ENCODE measurements around the gene PRADC1. TPM values are rescaled to one million over a fixed set of nuclear protein-coding genes. Genes with fewer than 3 reads are reported as not detected.
"Not testable (repeated sequence)": the region's sequence is repeated elsewhere in the genome, so short reads cannot be mapped to it uniquely, and the experiment has no call there.

Gene PRADC1
- total RNA-seq, 1 experiment from 2014 or later = 18.6 TPM

DNA sequence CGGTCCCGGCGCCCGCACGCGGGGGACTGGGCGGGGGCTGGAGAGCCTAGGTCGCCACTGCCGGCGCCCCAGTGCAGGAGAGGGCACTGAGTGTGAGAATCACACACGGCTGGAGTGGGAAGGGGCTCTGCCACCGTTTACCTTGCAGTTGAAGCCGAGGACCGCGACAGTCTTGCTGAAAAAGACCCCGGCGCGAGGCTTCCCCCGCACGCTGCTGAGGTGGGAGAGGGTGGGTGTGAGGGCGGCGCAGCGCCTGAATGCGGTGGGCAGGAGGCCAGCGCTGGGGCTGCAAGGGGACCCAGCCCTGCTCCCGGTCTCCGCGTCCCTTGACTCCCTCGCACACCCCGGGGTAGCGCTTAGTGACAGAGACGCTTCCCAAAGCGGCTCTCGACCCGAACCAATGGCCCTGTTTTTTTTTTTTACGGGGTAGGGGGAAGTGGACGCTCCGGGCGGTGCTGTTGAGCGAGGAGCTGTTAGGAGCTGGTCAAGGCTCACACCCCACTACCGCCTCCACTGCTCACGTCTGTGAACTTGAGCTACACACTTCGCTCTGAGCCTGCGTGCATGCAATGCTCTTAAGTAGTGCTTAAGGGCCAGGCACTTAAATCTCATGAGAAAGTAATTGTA lies 29.9 kb downstream of the PRADC1 start:
- no peak for DNase-seq (ENCODE audit: low read depth, low spot score)
- no peak overlapping the region for H3K4me3 ChIP-seq (ENCODE audit: low read depth in 2 of 2, low read length in 2 of 2)
- H3K36me3 ChIP-seq (ENCODE audit: control insufficient read depth, insufficient read depth, low read length) = no peaks in the 10 kb centered on the region
- TF ChIP-seq SIN3A (IDR thresholded peaks at IDR 0.05; ENCODE audit: borderline replicate concordance, insufficient read depth, low read depth, low read length) (no peak), TCF7L2 (IDR thresholded peaks at IDR 0.05; ENCODE audit: low read depth, low read length) (no peak), POLR2AphosphoS5 (IDR thresholded peaks at IDR 0.05; ENCODE audit: low read depth, low read length) (no peak)
- TF ChIP-seq, protein P1, sequence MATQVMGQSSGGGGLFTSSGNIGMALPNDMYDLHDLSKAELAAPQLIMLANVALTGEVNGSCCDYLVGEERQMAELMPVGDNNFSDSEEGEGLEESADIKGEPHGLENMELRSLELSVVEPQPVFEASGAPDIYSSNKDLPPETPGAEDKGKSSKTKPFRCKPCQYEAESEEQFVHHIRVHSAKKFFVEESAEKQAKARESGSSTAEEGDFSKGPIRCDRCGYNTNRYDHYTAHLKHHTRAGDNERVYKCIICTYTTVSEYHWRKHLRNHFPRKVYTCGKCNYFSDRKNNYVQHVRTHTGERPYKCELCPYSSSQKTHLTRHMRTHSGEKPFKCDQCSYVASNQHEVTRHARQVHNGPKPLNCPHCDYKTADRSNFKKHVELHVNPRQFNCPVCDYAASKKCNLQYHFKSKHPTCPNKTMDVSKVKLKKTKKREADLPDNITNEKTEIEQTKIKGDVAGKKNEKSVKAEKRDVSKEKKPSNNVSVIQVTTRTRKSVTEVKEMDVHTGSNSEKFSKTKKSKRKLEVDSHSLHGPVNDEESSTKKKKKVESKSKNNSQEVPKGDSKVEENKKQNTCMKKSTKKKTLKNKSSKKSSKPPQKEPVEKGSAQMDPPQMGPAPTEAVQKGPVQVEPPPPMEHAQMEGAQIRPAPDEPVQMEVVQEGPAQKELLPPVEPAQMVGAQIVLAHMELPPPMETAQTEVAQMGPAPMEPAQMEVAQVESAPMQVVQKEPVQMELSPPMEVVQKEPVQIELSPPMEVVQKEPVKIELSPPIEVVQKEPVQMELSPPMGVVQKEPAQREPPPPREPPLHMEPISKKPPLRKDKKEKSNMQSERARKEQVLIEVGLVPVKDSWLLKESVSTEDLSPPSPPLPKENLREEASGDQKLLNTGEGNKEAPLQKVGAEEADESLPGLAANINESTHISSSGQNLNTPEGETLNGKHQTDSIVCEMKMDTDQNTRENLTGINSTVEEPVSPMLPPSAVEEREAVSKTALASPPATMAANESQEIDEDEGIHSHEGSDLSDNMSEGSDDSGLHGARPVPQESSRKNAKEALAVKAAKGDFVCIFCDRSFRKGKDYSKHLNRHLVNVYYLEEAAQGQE (IDR thresholded peaks at IDR 0.05; ENCODE audit: insufficient read depth in 1 of 2, low read depth in 2 of 2, low read length in 1 of 2) = no peak
- TF ChIP-seq, protein P2, sequence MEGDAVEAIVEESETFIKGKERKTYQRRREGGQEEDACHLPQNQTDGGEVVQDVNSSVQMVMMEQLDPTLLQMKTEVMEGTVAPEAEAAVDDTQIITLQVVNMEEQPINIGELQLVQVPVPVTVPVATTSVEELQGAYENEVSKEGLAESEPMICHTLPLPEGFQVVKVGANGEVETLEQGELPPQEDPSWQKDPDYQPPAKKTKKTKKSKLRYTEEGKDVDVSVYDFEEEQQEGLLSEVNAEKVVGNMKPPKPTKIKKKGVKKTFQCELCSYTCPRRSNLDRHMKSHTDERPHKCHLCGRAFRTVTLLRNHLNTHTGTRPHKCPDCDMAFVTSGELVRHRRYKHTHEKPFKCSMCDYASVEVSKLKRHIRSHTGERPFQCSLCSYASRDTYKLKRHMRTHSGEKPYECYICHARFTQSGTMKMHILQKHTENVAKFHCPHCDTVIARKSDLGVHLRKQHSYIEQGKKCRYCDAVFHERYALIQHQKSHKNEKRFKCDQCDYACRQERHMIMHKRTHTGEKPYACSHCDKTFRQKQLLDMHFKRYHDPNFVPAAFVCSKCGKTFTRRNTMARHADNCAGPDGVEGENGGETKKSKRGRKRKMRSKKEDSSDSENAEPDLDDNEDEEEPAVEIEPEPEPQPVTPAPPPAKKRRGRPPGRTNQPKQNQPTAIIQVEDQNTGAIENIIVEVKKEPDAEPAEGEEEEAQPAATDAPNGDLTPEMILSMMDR (IDR thresholded peaks at IDR 0.05) = no peak
- POLR2A ChIA-PET = no interaction called here
- in situ Hi-C loops (cut with HindIII; ENCODE audit: low pct_unique_long_range_greater_than_20kb, low sequenced_read_pairs) (no loop called here), intact Hi-C loops (cut with micrococcal nuclease; ENCODE audit: unreplicated experiment) (no loop called here)
- BruUV-seq (replicated peaks) = no TSS peak
- no peak overlapping the region for H3K27ac ChIP-seq (ENCODE audit: low read length)
- no peaks in the 10 kb centered on the region for H3K9me3 ChIP-seq (ENCODE audit: control insufficient read depth, insufficient read depth, low read depth, low read length)
- peaks cover 4% of the 10 kb centered on the region; the same call in 1 of the 2 replicates for H3K4me1 ChIP-seq (ENCODE audit: control insufficient read depth, insufficient read depth, low read length)
- H3K27me3 ChIP-seq (ENCODE audit: control insufficient read depth, insufficient read depth, low read length) = no peaks in the 10 kb centered on the region
- CTCF ChIA-PET = interaction anchor here (0.6 kb wide), 1 partner anchor 128 kb away, joined by 3 read pairs; no protein-coding TSS in a partner anchor
- ATAC-seq = no peak

DNA sequence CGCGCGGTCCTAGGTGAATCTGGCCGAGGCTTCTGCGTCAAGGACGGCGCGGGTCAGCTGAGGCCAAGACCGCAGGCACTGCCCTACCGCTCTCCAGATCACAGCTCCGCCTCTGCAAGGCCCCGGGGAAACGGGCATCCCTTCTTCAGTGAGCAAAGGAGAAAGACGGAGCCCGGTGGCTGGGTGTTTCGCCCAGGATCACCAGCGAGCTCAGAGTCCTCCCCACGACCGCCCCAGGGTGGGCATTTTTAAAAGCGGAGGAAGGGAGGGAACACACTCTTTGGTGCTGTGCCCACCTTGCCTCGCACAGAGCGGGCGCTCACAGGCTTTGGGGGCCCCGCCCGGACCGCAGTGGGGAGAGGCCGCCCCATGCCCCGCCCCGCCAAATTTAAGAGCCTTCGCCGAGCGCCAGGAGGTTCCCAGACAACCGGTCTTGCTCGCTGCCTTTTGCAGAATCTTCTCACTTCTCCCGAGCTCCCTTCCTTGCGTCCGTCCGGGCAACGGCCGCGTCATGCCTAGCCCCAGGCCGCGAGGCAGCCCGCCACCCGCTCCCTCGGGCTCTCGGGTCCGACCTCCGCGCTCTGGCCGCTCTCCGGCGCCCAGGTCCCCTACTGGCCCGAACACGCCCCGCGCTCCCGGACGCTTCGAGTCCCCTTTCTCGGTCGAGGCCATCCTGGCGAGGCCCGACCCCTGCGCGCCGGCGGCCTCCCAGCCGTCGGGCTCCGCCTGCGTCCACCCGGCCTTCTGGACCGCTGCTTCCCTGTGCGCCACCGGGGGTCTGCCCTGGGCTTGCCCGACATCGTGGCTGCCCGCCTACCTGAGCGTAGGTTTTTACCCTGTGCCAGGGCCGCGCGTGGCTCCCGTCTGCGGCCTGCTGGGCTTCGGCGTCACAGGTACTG lies 30.6 kb downstream of the PRADC1 start, which contains the start of gene NOTO:
Gene NOTO (plus strand): TSS at position 419 of the 899 bp plus-strand sequence. CDS start 93 bp downstream, at position 512.
- ChIA-PET CTCF (no interaction called here), POLR2A (no interaction called here)
- ATAC-seq = peak; percentile 88
- TF ChIP-seq TCF7L2 (IDR thresholded peaks at IDR 0.05; ENCODE audit: low read depth, low read length) (no peak), SIN3A (IDR thresholded peaks at IDR 0.05; ENCODE audit: borderline replicate concordance, insufficient read depth, low read depth, low read length) (no peak), POLR2AphosphoS5 (IDR thresholded peaks at IDR 0.05; ENCODE audit: low read depth, low read length) (no peak)
- TF ChIP-seq, protein P1 (IDR thresholded peaks at IDR 0.05; ENCODE audit: insufficient read depth in 1 of 2, low read depth in 2 of 2, low read length in 1 of 2) = no peak
- TF ChIP-seq, protein P2 (IDR thresholded peaks at IDR 0.05) = no peak
- no TSS peak for BruUV-seq (replicated peaks)
- intact Hi-C loops (cut with micrococcal nuclease; ENCODE audit: unreplicated experiment) (no loop called here), in situ Hi-C loops (cut with HindIII; ENCODE audit: low pct_unique_long_range_greater_than_20kb, low sequenced_read_pairs) (no loop called here)
- no peak within 1 kb of the TSS for H3K27ac ChIP-seq (ENCODE audit: low read length)
- H3K27me3 ChIP-seq (ENCODE audit: control insufficient read depth, insufficient read depth, low read length) = peaks cover 3% of the 10 kb centered on the region; the same call in 1 of the 2 replicates
- H3K36me3 ChIP-seq (ENCODE audit: control insufficient read depth, insufficient read depth, low read length) = no peaks in the 10 kb centered on the region
- H3K4me3 ChIP-seq (ENCODE audit: low read depth in 2 of 2, low read length in 2 of 2) = peak within 1 kb of the TSS; percentile 30 to 48
- H3K4me1 ChIP-seq (ENCODE audit: control insufficient read depth, insufficient read depth, low read length) = peaks cover 4% of the 10 kb centered on the region; the same call in 1 of the 2 replicates
- no peaks in the 10 kb centered on the region for H3K9me3 ChIP-seq (ENCODE audit: control insufficient read depth, insufficient read depth, low read depth, low read length)
- no peak for DNase-seq (ENCODE audit: low read depth, low spot score)

DNA sequence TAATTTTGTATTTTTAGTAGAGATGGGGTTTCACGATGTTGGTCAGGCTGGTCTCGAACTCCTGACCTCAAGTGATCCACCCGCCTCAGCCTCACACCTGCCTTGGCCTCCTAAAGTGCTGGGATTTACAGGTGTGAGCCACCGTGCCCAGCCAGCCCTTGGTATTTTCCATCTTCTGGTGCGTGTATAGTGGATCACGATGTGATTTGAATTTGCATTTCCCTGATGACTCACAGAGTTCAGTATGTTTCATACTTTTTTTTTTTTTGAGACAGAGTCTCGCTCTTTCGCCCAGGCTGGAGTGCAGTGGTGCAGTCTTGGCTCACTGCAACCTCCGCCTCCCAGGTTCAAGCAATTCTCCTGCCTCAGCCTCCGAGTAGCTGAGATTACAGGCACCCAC lies 32.8 kb downstream of the PRADC1 start:
- BruUV-seq (replicated peaks); CTCF ChIA-PET; ATAC-seq; intact Hi-C loops (cut with micrococcal nuclease; ENCODE audit: unreplicated experiment); H3K4me1 ChIP-seq (ENCODE audit: control insufficient read depth, insufficient read depth, low read length); POLR2A ChIA-PET; H3K27ac ChIP-seq (ENCODE audit: low read length); H3K9me3 ChIP-seq (ENCODE audit: control insufficient read depth, insufficient read depth, low read depth, low read length); H3K4me3 ChIP-seq (ENCODE audit: low read depth in 2 of 2, low read length in 2 of 2); DNase-seq (ENCODE audit: low read depth, low spot score); H3K36me3 ChIP-seq (ENCODE audit: control insufficient read depth, insufficient read depth, low read length); in situ Hi-C loops (cut with HindIII; ENCODE audit: low pct_unique_long_range_greater_than_20kb, low sequenced_read_pairs): not testable (repeated sequence)
- peaks cover 11% of the 10 kb centered on the region for H3K27me3 ChIP-seq (ENCODE audit: control insufficient read depth, insufficient read depth, low read length)
